Uterus (tissue), 2 donors: ENCODE results near the gene FSD2.

Experiments used
- CTCF ChIP-seq, 4 experiments: fragments of 200-600 bp in 2 of 4; fragments of 450-650 bp in 2 of 4; sonication (generic) in 2 of 4; IDR thresholded peaks; one replicate each; pipeline ENCODE4 v1.5.1; 2016 to 2019; ENCODE audit warnings: antibody characterized with exemption in 4 of 4, mild to moderate bottlenecking in 2 of 4, moderate library complexity in 1 of 4
- POLR2A ChIP-seq, 2 donors: fragments of 450-650 bp; IDR thresholded peaks; one replicate each; pipeline ENCODE4 v1.6.1; 2016; ENCODE audit warnings: antibody characterized with exemption in 2 of 2, mild to moderate bottlenecking in 1 of 2, moderate library complexity in 1 of 2

- TF ChIP-seq CTCF (IDR thresholded peaks at IDR 0.05) = no peak
- no peak for TF ChIP-seq POLR2A (IDR thresholded peaks at IDR 0.05)
Observed at GRCh38 chr15:82805994-82806406, at the start of gene FSD2.
